Type B pancreatic cell (in vitro differentiated cells): ENCODE measurements around the gene CUL2. TPM values are rescaled to one million over a fixed set of nuclear protein-coding genes. Genes with fewer than 3 reads are reported as not detected.

ENCODE experiments used
- DNase-seq: peaks from one replicate; pipeline ENCODE4 v3.0.0; 2021; ENCODE audit warnings: mixed read lengths; ENCODE audit not compliant: unreplicated experiment; ENCODE audit errors: extremely low spot score
- H3K27ac Mint-ChIP-seq: 2 replicates; pipeline ENCODE4 v1.8.0; 2021; ENCODE audit warnings: mild to moderate bottlenecking, mixed read lengths
- H3K27me3 Mint-ChIP-seq: 2 replicates; pipeline ENCODE4 v1.8.0; 2021; ENCODE audit warnings: mixed read lengths
- H3K36me3 Mint-ChIP-seq: 2 replicates; pipeline ENCODE4 v1.8.0; 2021; ENCODE audit warnings: mixed read lengths
- H3K4me1 Mint-ChIP-seq: one replicate; pipeline ENCODE4 v1.8.0; 2021; ENCODE audit warnings: mixed read lengths; ENCODE audit not compliant: unreplicated experiment
- H3K4me3 Mint-ChIP-seq: 2 replicates; pipeline ENCODE4 v1.8.0; 2021; ENCODE audit warnings: mild to moderate bottlenecking, mixed read lengths
- H3K9me3 Mint-ChIP-seq: 2 replicates; pipeline ENCODE4 v1.8.0; 2021; ENCODE audit warnings: mixed read lengths
- total RNA-seq: library from RNA; stranded (reverse); gene quantifications from 2 replicates; pipeline ENCODE4 v1.2.1, GENCODE V29; 2021; ENCODE audit warnings: low replicate concordance
- TF ChIP-seq, protein P1 (sequence below): fragments of 200-600 bp; sonication (generic); conservative IDR thresholded peaks from 2 replicates; pipeline ENCODE4 v1.5.0; 2021; ENCODE audit warnings: antibody characterized with exemption, mild to moderate bottlenecking

The CUL2 gene
- total RNA-seq, 1 donor from 2014 or later = 36.4 TPM

DNA sequence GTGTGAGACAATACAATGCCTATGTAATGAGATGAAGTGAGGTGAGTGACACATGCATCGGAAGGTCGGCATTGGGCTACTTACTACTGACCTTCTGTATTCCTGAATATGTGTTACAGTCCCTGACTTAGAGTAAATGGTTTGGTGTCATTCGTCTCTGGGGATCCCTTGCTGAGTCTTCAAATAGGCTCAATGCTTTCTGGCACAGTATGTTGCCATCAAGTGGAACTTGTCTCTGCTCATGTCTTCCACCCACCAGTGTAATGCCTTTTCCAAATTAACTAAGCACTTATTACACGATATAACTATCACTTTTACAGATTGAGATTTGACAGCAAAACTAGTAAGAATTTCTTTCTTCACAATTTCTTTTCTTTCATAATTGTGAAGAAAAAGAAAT lies 10.9 kb downstream of the CUL2 start:
- H3K4me3 Mint-ChIP-seq = no peak overlapping the region
- no peaks in the 10 kb centered on the region for H3K27me3 Mint-ChIP-seq
- H3K9me3 Mint-ChIP-seq = peaks cover 7% of the 10 kb centered on the region
- peaks cover 31% of the 10 kb centered on the region for H3K36me3 Mint-ChIP-seq
- no peak overlapping the region for H3K27ac Mint-ChIP-seq
- peaks cover 1% of the 10 kb centered on the region for H3K4me1 Mint-ChIP-seq
- TF ChIP-seq, protein P1, sequence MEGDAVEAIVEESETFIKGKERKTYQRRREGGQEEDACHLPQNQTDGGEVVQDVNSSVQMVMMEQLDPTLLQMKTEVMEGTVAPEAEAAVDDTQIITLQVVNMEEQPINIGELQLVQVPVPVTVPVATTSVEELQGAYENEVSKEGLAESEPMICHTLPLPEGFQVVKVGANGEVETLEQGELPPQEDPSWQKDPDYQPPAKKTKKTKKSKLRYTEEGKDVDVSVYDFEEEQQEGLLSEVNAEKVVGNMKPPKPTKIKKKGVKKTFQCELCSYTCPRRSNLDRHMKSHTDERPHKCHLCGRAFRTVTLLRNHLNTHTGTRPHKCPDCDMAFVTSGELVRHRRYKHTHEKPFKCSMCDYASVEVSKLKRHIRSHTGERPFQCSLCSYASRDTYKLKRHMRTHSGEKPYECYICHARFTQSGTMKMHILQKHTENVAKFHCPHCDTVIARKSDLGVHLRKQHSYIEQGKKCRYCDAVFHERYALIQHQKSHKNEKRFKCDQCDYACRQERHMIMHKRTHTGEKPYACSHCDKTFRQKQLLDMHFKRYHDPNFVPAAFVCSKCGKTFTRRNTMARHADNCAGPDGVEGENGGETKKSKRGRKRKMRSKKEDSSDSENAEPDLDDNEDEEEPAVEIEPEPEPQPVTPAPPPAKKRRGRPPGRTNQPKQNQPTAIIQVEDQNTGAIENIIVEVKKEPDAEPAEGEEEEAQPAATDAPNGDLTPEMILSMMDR = no peak
- no peak for DNase-seq

DNA sequence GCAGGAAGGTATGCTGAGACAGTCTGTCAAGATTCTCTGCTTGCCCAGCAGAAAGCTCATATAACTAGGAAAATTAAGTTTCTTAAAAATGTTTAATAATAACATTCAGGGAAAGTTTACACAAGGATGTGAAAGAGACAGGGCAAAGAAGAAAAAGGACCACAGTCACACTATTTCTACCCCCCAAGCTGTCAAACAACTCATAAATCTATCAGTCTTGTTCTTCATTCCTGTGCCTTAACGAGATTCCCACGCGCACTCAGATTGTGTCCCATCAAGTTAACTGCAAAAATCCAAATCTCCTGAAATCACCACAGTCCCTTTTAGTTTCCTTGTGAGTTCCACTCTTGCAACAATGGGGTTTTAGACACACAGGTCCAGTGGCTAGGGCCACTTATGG lies 14.9 kb downstream of the CUL2 start:
- peaks cover 27% of the 10 kb centered on the region for H3K36me3 Mint-ChIP-seq
- H3K4me1 Mint-ChIP-seq = peaks cover 4% of the 10 kb centered on the region
- no peaks in the 10 kb centered on the region for H3K27me3 Mint-ChIP-seq
- H3K4me3 Mint-ChIP-seq = no peak overlapping the region
- peaks cover 5% of the 10 kb centered on the region for H3K9me3 Mint-ChIP-seq
- H3K27ac Mint-ChIP-seq = no peak overlapping the region
- TF ChIP-seq, protein P1 = no peak
- DNase-seq = no peak

DNA sequence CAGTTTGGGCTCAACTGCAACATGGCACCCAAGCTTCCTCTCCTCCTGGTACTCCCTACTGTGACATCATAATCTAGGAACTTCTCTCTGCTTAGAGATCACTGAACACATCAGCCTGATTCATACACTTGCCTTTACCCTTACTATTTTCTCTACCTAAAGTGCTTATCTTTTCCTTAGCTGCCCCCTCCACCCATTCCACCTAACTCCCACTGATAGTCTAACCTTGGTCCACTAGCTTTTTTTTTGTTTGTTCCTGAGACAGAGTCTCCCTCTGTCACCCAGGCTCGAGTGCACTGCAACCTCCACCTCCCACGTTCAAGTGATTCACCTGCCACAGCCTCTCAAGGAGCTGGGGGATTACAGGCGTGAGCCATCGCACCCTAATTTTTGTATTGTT lies 15.9 kb downstream of the CUL2 start:
- TF ChIP-seq, protein P1 = no peak
- no peak overlapping the region for H3K4me3 Mint-ChIP-seq
- no peak for DNase-seq
- peaks cover 4% of the 10 kb centered on the region for H3K4me1 Mint-ChIP-seq
- peaks cover 26% of the 10 kb centered on the region for H3K36me3 Mint-ChIP-seq
- no peaks in the 10 kb centered on the region for H3K27me3 Mint-ChIP-seq
- H3K9me3 Mint-ChIP-seq = peaks cover 5% of the 10 kb centered on the region
- no peak overlapping the region for H3K27ac Mint-ChIP-seq

DNA sequence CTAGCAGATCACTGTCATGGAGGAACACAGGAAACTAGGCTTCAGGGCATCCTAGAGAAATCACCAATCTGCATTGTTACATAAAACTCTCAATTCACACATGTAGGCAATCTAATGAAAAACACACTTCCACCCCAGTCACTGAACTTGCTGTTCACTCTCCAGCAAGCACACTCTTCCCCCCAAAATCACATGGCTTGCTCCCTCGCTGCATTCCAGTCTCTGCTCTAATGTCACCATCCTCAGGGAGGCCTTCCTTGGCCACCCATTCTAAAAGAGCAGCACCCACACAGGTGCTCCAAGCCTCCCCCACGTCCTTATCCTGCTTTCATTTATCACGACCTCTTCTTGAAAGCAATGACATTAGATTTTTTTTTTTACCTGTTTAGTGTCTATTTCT lies 19.6 kb downstream of the CUL2 start:
- TF ChIP-seq, protein P1 = no peak
- Mint-ChIP-seq H3K4me1 (peaks cover 4% of the 10 kb centered on the region), H3K4me3 (no peak overlapping the region), H3K36me3 (peaks cover 32% of the 10 kb centered on the region), H3K9me3 (peaks cover 5% of the 10 kb centered on the region), H3K27me3 (no peaks in the 10 kb centered on the region), H3K27ac (no peak overlapping the region)
- DNase-seq = no peak

DNA sequence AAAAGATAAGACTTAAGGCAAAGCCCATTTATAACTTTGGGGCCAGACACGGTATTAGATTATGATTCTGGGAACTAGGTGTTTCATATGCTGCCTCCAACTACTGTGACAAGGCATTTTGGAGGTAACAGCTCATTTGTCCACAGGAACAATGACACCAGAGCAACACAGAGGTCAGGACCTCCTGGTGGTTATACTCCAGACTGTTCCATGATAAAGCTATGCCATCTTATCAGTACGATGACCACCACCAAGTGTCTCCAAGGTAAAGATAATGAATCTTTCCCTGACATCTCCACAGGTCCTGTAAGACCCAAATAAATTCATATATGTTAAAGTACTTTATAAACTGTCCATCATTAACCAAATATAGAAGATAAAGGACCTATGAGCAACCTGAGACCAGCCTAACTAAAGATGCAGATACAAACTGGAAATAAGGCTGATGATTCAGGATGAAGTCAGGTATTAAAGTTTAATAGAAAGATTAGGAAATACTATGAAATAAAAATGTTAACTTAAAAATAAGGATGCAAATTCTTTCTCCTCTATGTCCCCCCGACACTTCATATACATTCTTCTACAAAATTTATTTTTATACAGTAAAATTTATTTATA lies 26.2 kb downstream of the CUL2 start:
- no peaks in the 10 kb centered on the region for H3K27me3 Mint-ChIP-seq
- no peaks in the 10 kb centered on the region for H3K4me1 Mint-ChIP-seq
- no peak overlapping the region for H3K27ac Mint-ChIP-seq
- peaks cover 18% of the 10 kb centered on the region for H3K36me3 Mint-ChIP-seq
- DNase-seq = no peak
- TF ChIP-seq, protein P1 = no peak
- no peaks in the 10 kb centered on the region for H3K9me3 Mint-ChIP-seq
- H3K4me3 Mint-ChIP-seq = no peak overlapping the region

DNA sequence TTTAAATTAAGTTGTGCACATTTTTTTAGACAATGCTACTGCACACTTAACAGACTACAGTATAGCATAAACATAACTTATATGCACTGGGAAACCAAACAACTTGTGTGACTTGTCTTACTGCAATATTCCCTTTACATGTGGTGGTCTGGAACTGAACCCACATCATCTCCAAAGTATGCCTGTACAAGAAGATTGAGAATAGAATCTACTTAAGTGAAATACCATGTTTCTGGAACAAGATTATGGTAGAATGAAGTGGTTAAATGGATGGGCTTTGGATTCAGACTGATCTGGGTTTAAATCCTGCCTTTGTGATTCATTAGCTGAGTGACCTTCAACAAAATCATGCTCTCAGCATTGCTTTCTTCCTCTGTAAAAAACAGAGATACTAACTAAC lies 30.7 kb downstream of the CUL2 start:
- Mint-ChIP-seq H3K9me3 (no peaks in the 10 kb centered on the region), H3K4me3 (no peak overlapping the region), H3K36me3 (peaks cover 21% of the 10 kb centered on the region), H3K4me1 (no peaks in the 10 kb centered on the region), H3K27ac (no peak overlapping the region), H3K27me3 (no peaks in the 10 kb centered on the region)
- no peak for DNase-seq
- TF ChIP-seq, protein P1 = no peak
